ENCODE measurements around the gene MICOS13.
A peak's percentile ranks its signal among the peaks of the same experiment; 100 is the strongest.

The MICOS13 gene

DNA sequence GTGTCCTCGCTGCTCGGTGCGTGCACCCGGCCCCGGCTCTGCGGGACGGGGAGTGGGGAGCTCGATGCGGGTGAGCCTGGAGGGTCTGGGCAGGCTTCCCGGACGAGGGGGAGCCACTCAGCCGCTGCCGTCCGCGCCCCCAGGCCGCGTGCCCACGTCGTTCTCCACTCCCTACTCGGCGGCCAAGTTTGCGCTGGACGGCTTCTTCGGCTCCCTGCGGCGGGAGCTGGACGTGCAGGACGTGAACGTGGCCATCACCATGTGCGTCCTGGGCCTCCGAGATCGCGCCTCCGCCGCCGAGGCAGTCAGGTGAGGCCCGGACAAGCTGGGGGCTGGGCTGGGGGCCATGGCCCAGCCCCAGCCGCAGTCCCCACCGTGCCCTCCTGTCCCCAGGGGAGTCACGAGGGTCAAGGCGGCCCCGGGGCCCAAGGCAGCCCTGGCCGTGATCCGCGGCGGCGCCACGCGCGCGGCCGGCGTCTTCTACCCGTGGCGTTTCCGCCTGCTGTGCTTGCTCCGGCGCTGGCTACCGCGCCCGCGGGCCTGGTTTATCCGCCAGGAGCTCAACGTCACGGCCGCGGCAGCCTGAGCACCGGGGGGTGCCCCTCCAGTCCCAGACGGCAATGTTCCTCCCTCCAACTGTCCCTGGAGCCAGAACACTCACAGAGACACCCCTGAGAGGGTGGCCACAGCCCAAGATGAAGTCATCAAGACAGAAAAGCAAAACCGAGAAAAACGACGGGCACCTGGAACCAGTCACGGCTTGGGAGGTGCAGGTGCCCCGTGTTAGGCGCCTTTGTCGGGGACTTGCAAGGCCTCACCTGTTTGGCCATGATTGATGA lies 7.3 kb upstream of the MICOS13 start:
- TF ChIP-seq, protein P1, sequence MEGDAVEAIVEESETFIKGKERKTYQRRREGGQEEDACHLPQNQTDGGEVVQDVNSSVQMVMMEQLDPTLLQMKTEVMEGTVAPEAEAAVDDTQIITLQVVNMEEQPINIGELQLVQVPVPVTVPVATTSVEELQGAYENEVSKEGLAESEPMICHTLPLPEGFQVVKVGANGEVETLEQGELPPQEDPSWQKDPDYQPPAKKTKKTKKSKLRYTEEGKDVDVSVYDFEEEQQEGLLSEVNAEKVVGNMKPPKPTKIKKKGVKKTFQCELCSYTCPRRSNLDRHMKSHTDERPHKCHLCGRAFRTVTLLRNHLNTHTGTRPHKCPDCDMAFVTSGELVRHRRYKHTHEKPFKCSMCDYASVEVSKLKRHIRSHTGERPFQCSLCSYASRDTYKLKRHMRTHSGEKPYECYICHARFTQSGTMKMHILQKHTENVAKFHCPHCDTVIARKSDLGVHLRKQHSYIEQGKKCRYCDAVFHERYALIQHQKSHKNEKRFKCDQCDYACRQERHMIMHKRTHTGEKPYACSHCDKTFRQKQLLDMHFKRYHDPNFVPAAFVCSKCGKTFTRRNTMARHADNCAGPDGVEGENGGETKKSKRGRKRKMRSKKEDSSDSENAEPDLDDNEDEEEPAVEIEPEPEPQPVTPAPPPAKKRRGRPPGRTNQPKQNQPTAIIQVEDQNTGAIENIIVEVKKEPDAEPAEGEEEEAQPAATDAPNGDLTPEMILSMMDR (IDR thresholded peaks at IDR 0.05; ENCODE audit: low read depth, low read length): no peak
- DNase-seq (ENCODE audit: extremely low read depth, low read depth): no peak

DNA sequence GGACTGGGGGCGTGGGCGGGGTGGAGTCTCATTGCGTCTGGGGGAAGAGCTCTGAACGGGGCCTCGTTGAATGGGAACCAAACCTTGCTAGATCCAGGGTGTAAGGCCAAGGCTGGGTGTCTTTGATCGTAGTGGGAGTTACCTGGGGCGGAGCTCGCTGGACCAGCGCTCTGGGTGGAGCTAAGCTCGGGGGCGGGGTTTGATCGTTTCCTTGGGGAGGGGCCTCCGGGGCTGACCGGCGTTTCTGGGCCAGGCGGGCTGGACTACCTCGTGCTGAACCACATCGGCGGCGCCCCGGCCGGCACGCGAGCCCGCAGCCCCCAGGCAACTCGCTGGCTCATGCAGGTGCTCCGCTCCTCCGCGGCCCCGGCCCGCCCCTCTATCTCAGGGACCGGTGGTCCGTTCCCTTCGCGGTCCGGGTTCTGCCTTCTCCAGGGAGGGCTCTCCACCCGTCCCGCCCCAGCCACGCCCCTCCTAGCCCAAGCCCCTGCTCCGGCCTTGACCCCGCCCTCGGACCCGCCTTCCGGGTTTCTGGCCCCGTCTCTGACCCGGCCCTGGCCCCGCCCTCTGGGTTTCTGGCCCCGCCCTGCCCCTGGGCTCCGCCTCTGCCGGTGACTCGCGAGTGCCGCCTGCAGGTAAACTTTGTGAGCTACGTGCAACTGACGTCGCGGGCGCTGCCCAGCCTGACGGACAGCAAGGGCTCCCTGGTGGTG lies 6.5 kb upstream of the MICOS13 start:
- TF ChIP-seq, protein P1 (IDR thresholded peaks at IDR 0.05; ENCODE audit: low read depth, low read length): peak; percentile 86
- peak; percentile 79 for DNase-seq (ENCODE audit: extremely low read depth, low read depth)

DNA sequence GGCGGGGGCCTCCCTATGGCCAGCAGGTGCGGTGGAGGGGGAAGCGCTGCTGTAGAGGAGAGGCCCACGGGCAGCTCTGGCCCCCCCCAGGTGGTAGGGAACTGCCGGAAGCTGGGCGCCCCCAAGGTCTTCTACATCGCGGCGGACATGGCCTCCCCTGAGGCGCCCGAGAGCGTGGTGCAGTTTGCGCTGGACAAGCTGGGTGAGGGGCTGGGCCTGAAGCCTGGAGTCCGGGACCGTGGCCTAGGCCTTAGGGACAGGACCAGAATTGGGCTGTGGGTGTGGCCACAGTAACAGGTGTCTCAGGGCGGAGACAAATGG lies 6.0 kb upstream of the MICOS13 start:
- TF ChIP-seq, protein P1 (IDR thresholded peaks at IDR 0.05; ENCODE audit: low read depth, low read length): no peak

DNA sequence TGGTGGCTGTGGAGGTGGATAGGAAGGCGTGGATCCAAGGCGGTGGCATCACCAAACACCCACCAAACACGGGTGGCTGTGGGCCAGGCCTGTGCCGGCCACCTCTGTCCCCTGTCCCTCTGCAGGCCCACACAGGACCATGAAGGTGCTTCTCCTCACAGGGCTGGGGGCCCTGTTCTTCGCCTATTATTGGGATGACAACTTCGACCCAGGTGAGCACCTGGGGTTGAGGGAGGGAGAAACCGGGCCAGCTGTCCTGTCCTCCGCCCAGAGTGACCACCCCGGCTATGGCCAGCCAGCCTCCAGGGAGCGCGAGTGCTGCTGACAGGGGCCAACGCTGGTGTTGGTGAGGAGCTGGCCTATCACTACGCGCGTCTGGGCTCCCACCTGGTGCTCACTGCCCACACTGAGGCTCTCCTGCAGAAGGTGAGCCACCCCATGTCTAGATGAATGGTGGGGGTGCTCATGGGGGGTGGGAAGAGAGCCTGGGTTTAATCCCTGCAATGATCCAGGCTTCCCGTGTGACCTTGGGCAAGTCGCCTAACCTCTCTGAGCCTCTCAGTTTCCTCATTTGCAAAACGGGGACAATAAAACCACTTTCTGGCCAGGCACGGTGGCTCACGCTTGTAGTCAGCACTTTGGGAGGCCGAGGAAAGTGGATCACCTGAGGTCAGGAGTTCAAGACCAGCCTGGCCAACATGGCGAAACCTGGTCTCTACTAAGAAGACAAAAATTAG lies 4.5 kb upstream of the MICOS13 start:
- no peak for DNase-seq (ENCODE audit: extremely low read depth, low read depth)
- TF ChIP-seq, protein P1 (IDR thresholded peaks at IDR 0.05; ENCODE audit: low read depth, low read length): no peak

More for the DNA sequence above, 6.0 kb upstream of the MICOS13 start:
- DNase-seq (ENCODE audit: extremely low read depth, low read depth): no peak

DNA sequence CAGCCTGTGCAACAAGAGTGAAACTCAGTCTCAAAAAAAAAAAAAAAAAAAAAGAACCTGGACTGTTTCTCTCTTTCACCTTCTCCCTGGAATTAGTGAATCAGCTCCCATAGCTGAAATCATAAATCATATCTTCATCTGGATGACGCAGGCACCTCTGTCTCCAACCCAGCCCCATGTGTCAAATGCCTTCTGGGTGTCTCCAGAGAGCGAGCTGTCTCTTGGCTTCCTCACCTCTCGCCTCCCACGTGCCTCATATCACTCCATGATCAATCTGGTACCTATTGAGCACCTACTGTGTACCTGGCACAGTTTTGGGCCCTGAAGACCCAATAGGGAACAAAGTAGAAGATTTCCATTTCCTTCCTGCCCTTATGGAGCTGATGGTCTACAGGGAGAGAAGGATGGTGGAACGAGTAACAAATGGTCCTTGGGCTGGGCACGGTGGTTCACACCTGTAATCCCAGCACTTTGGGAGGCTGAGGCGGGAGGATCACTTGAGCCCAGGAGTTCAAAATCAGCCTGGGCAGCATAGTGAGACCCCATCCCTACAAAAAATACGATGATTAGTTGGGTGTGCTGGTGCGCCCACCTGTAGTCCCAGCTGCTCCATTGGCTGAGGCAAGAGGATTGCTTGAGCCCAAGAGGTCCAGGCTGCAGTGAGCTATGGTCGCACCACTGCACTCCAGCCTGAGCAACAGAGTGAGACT lies 3.0 kb upstream of the MICOS13 start:
- TF ChIP-seq, protein P1 (IDR thresholded peaks at IDR 0.05; ENCODE audit: low read depth, low read length): no peak
- DNase-seq (ENCODE audit: extremely low read depth, low read depth): no peak

DNA sequence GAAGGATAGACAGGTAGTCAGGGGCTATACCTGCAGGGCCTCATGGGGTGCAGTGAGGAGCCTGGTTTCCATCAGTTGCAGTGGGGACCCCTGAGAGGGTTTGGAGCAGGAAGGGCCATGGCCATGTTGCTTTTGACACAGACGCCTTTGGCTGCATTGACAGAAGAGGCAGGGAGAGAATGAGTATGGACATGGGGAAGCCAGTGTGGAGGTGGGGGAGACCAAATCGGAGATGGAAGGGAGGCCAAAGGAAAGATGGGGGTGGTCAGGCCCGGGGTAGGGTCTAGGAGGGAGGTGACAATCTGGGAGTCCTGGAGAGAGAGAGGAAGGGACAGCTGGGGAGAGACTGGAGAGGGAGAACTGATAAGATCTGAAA lies 1.8 kb upstream of the MICOS13 start:
- TF ChIP-seq, protein P1 (IDR thresholded peaks at IDR 0.05; ENCODE audit: low read depth, low read length): no peak
- no peak for DNase-seq (ENCODE audit: extremely low read depth, low read depth)

Measured in AG09319 (cell line).